Fibroblast of villous mesenchyme (primary cell): ENCODE results near the gene HCK. TPM values are rescaled to one million over a fixed set of nuclear protein-coding genes. Genes with fewer than 3 reads are reported as not detected.

Experiments used
- DNase-seq: peaks from one replicate; pipeline ENCODE4 v3.0.0-alpha.2; 2010; ENCODE audit warnings: low read depth
- H3K4me3 ChIP-seq: 2 replicates; pipeline ENCODE4 v1.5.1; 2011; ENCODE audit warnings: low read depth, mild to moderate bottlenecking, low read length
- CTCF ChIP-seq: IDR thresholded peaks from 2 replicates; pipeline ENCODE4 v1.5.1; 2012; ENCODE audit warnings: low read depth, mild to moderate bottlenecking, low read length; ENCODE audit not compliant: insufficient read depth
- total RNA-seq: library from RNA; depleted of rRNA; stranded (reverse); fragments of >200 nt; gene quantifications from 2 replicates; pipeline ENCODE4 v1.2.3, GENCODE V29; 2012

The HCK gene
- total RNA-seq, 1 donor = not detected

- no peak for TF ChIP-seq CTCF
- H3K4me3 ChIP-seq = peak overlapping the region; percentile 21
- DNase-seq = peak; percentile 46
These were observed 17.7 kb downstream of the HCK start for GRCh38 chr20:32069711-32070110.

- H3K4me3 ChIP-seq = no peak overlapping the region
- no peak for DNase-seq
- TF ChIP-seq CTCF = no peak
These were observed 18.2 kb downstream of the HCK start for GRCh38 chr20:32070282-32070681.

GRCh38 chr20:32070690-32071213, 18.7 kb downstream of the HCK start:
- no peak overlapping the region for H3K4me3 ChIP-seq
- DNase-seq = no peak
- TF ChIP-seq CTCF = no peak

GRCh38 chr20:32071395-32072167, 19.5 kb downstream of the HCK start:
- TF ChIP-seq CTCF = no peak
- H3K4me3 ChIP-seq = no peak overlapping the region
- no peak for DNase-seq

- no peak for TF ChIP-seq CTCF
- DNase-seq = no peak
- H3K4me3 ChIP-seq = no peak overlapping the region
These were observed 20.2 kb downstream of the HCK start for GRCh38 chr20:32072168-32072750.

GRCh38 chr20:32075534-32075933, 23.5 kb downstream of the HCK start:
- TF ChIP-seq CTCF = no peak

More at GRCh38 chr20:32075534-32075933, 23.5 kb downstream of the HCK start:
- no peak for DNase-seq
- no peak overlapping the region for H3K4me3 ChIP-seq
